GM18858 (cell line): ENCODE data around the gene CLCN2.

Source experiments
- ATAC-seq: cut with Tn5 transposase; IDR thresholded peaks from one replicate; pipeline ENCODE4 v1.9.1; 2021; ENCODE audit not compliant: unreplicated experiment

Gene CLCN2

DNA sequence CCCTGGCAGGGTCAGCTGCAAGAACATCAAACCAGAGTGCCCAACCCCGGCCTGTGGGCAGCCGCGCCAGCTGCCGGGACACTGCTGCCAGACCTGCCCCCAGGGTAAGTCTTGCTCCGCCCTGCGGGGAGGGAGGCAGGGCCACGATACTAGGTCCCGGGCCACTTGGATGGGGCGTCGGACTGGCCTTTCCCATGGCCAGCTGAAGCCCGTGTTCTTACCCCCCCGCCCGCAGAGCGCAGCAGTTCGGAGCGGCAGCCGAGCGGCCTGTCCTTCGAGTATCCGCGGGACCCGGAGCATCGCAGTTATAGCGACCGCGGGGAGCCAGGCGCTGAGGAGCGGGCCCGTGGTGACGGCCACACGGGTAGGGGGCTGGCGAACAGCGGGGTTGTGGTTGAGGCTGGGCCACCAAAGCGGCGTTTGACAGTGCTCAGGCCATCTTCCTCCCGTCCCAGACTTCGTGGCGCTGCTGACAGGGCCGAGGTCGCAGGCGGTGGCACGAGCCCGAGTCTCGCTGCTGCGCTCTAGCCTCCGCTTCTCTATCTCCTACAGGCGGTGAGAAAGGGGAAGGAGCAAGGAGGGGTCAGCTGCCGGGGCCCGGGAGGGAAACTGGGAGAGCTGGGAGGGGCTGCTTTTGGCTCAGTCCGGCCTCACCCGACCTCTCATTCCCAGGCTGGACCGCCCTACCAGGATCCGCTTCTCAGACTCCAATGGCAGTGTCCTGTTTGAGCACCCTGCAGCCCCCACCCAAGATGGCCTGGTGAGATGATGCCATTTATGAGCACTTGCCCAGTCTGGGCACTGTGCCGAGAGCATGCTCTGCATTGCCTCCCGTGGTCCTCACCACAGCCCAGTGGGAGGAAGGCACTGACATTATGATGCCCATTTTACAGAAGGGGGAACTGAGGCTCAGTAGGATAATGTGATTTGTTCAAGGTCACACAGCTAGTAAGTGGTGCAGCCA, 20.1 kb upstream of the CLCN2 start:
- ATAC-seq = no peak

DNA sequence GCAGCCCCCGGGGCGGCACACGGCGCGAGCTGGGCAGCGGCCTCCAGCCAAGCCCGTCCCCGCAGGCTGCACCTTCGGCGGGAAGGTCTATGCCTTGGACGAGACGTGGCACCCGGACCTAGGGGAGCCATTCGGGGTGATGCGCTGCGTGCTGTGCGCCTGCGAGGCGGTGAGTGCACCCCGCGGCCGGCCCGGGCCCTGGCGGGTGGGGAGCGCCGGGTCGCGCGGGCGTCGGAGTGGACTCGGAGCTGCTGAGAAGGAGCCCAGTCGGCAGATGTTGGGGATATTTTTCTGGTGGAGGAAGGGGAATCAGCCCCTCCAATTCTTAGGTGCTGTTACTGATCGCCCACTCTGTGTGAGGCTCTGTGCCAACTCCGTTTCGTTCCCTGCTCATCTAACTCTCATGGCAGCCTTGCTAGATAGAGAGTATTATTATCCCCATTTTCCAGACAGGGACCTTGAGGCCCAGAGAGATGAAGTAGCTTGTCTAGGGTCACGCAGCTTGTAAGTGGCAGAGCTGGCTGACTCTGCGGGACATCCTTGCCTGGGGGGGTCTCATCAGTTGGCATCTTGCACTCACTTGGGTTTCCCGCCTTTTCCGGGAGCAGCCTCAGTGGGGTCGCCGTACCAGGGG, 19.3 kb upstream of the CLCN2 start:
- no peak for ATAC-seq

DNA sequence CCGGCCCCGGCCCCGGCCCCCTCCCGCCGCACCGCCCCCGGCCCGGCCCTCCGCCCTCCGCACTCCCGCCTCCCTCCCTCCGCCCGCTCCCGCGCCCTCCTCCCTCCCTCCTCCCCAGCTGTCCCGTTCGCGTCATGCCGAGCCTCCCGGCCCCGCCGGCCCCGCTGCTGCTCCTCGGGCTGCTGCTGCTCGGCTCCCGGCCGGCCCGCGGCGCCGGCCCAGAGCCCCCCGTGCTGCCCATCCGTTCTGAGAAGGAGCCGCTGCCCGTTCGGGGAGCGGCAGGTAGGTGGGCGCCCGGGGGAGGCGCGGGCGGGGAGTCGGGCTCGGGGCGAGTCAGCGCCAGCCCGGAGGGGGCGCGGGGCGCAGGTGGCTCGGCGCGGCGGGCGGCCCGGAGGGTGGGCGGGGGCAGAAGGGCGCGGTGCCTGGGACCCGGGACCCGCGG, 18.8 kb upstream of the CLCN2 start:
- no peak for ATAC-seq

DNA sequence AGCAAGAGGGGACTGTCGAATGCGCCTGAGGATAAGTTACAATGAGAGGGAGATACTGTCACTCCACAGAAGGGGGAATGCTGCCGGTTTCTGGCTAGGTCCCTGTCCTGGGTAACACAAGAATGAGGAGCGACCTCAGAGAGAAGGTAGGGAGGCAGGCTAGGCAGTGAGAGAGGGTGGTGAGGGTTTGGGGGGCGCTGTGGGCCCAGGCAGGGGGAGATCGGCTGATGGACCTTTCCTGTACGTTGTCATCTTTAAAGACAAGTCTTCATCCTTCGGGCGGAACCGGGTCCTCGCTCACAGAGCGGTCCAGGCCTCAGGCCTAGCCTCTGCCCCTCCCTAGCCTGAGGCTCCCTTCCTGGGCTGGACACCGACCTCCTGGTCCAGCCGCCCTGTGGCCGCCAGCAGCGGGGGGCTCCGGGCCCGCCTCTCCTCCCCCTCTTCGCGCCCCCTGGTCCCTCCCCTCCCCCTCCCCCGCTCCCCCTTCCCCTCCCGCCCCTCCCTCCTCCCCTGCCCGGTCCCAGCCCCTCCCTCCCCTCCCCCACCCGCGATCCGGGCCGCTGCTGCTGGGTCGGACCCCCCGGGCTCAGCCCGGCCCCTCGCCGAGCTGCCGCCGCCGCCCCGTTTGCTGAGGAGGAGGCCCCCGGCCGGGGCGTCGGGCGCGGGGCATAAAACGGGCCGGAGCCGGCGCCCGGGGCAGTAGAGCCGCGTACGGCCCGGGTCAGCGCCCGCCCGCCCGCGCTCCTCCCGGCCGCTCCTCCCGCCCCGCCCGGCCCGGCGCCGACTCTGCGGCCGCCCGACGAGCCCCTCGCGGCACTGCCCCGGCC, 18.2 kb upstream of the CLCN2 start, which contains the start of gene CHRD:
CHRD (plus strand) TSS at position 697 of the 827 bp plus-strand sequence. CDS start 265 bp downstream, outside the sequence.
- no peak for ATAC-seq

DNA sequence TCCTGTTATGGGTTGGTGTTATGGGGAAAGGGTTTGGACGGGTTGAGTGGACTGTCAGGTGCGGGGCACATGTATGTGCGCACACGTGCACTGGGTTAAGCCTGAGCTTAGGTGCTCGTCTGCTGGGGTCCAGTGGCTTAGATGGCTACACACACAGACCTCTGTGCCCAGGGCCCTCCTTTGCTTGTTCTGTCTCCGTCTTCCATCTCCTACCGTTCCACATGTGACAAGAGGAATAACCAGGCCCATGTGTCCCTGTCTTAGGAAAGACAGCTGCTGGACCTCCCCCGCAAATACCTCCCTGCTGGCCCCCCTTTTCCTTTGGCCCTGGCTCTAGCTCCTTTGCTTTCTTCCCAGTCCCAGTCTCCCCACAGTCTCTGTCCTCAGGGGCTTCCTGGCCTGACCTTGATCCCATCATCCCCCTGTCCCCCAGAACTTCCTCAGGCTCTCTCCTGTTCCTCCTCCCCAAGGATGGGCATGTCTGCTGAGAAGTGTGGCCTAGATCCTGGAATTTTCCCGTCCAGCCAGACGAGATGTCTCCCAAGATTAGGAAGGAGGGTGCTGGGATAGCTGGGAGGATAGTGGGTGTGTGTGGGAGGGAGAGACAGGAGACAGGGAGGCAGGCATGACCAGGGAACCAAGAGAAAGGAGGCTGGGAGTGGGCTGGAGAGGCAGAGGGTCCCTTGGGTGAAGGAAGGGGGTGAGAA, 17.4 kb upstream of the CLCN2 start:
- ATAC-seq = no peak

DNA sequence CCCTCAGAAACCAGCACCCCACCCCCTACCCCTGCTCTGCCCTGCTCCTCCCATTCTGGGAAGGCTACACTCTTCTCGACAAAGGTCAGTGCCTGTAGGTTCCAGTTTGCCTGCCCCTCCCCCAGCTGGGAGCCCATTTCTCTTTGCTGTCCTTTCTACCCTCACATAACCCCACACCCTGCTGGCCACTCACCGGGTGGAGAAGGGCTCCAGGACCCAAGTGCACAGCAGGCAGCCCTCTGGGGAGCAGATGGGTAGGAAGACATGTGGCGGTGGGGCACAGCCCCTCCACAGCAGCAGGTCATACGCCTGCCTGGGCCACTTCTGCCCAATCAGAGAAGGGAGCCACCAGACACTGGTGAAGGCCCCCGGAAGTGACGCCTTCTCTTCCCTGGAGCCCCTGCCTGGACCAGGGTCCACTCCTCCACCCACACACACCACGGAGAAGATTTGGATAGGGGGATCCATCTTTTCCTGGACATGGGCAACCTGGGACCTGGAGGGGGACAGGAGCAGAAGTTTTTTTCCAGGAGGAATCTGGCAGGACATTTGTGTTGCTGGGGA, 16.6 kb upstream of the CLCN2 start, which contains the start of gene THPO:
THPO (minus strand) TSS at position 326 of the 564 bp plus-strand sequence. CDS start 1,948 bp downstream, outside the sequence.
- ATAC-seq = no peak

DNA sequence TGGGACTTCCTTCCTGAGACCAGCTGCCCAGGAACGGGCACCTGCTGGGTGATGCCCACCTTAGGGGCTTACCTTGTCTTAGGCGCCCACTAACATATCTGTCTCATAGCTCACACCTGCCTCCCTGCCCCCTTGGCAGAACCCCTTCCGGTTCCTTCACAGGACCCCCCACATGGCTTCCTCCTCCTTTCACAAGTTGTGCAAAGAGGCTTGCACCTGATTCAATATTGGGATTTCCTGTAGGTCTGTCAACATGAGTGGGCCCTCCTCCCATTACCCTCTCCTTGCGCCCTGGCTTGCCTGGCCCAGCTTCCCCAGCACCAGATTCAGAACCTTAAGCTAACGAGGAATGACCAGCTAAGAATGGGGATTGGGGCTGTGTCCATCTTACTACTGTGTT, 16.0 kb upstream of the CLCN2 start:
- no peak for ATAC-seq

DNA sequence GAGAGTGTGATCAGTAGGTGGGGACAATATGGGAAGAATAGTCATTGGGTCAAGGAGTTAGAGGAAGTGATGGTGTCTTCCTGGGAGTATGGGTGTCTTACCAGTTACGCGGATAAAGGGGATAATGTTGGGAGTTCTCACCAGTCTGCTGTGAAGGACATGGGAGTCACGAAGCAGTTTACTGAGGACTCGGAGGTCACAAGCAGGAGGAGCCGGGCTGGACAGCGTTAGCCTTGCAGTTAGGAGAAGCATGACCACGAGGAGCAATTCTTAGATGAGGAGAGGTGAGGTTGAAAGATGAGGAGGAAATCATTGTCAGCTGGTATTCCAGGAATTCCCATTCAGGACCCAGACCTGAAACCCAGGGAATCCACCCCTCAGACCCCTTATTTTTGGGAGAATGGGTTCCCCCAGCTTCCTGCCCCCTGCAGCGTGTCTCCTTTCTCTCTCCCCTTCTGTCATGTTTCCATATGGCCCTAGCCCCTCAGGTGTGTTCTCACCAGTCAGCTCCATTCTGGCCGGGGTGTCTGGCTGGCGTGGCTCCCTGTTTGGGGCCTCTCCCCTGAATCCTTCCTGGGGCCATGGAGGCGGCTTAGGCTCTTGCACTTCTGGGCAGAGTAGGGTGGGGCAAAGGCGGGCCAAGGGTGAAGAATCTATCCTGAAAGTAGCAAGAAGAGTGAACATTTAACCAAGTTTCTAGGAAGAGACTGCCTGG, 14.5 kb upstream of the CLCN2 start:
- ATAC-seq = no peak

DNA sequence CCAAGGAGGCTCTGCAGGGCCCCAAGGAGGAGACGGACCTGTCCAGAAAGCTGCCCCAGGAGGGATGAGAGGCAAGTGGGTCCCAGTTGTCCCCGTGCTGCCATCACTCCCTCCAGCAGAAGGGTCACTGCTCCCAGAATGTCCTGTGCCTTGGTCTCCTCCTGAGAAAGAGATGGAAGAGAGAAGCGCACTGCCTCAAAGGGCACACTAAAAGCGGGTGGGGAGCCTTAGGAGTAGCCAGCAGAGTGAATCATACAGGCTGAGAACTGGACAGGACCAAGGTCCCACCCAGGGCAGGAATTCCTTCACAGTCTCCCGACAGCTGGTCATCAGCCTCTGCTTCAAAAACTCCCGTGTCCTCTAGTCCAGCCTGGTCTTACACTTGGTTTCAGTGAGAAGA, 12.0 kb upstream of the CLCN2 start:
- no peak for ATAC-seq

DNA sequence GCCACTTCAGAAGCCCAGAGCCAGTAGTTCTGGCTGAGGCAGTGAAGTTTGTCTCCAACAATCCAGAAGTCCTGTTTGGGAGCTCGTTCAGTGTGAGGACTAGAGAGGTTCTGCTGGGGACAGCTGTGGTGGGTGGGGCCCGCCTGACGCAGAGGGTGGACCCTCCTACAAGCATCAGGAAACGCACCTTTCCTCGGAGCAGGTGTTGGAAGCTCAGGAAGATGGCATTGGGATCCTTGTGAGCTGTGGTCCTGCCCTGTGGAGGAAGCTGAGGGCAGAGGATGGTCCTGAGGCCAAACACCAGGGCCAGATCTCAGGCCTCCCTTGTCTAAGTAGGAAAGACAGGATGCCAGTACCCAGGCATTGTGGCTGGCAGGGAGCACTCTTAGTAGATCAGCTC, 11.5 kb upstream of the CLCN2 start:
- no peak for ATAC-seq

DNA sequence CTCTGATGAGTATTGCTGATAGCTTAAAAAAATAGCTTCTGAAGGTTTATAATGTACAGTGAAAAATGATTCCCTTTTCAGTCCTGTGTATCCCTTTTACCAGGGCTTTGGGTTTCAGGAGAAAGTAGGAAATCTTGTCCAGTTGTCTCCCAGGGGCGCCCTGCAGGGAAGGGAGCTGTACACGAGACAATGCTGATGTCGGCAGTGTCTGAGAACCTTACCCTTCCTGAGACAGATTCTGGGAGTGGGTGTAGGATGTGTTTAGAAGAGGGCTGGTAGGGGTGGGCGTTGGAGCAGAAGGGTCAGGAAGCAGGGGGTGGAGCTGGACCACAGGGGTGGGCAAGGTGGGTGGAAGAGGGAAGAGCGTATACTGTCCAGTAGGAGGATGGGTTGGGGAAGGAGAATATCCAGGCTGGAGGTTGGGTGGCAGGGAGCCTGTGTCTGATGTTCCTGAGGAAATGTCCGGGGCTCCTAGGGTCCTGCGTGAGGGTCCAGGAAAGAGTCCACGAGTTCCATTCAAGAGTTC, 11.0 kb upstream of the CLCN2 start:
- ATAC-seq = no peak

DNA sequence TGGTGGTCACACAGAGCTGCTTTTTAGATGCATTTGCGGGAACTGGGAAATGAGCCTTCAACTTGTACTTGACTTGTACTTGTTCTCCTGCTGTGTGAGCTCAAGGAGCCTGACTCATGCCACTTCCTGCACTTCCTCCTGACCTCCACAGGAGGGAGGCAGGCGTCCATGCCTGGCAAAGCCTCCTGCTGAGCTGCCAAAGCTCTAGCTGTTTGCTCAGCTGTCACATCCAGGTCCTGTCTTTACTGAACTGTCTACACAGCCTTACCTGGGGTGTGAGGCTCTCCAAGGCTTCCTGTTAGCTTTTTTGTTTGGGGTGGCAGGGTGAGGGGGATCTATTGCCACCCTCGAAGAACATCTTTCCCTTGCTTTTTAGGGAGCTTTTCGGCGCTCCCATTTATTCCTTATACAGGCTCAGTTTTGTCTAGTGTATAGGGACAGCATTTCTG, 10.2 kb upstream of the CLCN2 start:
- ATAC-seq = peak; percentile 84

DNA sequence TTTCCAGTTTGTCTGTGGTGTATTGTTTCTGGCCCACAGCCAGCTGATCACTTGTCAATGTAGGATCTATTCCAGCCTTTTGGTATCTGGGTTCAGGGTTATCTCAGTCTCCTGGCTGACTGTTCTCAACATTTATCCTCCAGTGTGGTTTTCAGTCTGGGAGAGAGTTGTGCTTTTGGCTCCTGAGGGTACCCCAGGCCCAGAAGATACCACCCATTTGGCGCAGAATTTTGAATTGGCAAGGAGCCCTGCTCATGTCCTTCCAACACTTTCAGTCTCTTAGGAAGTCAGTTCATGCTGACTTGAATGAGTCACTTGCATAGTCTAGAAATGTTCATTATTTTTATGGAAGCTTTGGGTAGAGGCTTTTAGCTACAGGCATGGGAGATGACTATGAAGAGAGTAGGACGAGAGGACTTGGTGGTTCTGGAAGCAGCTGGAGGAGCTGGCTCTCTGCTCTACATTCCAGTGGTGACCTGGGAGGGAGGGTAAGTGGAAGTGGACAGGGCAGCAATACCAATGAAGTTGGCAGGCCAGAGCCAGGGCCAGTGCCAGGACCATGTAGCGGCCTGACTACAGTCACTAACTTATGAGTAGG, 7.3 kb upstream of the CLCN2 start:
- no peak for ATAC-seq

DNA sequence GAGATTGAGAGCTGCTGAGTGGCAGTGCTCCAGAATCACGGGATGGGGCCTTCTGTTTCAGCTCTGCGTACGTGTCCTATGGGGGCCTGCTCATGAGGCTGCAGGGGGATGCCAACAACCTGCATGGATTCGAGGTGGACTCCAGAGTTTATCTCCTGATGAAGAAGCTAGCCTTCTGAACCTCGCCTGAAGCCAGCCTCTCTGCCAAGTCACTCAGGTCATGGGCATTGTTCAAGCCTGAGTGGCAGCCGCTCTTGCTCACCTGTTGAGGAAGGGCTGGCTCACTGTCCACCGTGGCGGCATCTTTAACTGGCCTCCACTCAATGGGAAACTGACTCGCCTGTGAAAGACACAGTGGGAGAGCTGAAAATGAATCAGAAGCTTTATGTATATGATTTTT, 6.7 kb upstream of the CLCN2 start:
- ATAC-seq = no peak

DNA sequence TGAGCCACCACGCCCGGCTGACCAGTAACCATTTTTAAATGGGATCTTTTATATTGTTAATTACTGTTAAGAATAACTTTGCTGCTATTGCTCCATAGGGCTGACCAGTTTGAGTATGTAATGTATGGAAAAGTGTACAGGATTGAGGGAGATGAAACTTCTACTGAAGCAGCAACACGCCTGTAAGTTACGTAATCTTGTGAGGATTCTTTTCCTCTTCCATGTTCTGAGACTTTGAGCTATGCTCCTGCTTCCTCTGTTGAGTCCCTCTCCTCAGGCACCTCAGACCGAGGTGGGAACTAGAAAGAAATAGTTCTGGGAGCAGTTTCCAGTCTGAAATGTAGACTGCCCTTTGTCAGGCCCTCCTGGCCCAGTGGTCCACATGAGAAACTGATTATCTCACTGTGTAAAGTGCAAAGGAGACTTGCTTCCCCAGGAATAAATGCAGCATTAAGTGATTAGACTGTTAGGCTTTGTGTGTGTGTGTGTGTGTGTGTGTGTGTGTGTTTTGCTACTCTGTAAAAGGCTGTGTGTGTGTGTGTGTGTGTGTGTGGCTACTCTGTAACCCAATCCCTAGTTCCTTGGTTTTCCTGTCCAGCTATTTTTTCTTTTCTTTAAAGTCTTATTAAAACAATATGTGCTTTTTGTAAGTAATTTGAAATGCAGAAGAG, 5.3 kb upstream of the CLCN2 start:
- ATAC-seq = no peak

DNA sequence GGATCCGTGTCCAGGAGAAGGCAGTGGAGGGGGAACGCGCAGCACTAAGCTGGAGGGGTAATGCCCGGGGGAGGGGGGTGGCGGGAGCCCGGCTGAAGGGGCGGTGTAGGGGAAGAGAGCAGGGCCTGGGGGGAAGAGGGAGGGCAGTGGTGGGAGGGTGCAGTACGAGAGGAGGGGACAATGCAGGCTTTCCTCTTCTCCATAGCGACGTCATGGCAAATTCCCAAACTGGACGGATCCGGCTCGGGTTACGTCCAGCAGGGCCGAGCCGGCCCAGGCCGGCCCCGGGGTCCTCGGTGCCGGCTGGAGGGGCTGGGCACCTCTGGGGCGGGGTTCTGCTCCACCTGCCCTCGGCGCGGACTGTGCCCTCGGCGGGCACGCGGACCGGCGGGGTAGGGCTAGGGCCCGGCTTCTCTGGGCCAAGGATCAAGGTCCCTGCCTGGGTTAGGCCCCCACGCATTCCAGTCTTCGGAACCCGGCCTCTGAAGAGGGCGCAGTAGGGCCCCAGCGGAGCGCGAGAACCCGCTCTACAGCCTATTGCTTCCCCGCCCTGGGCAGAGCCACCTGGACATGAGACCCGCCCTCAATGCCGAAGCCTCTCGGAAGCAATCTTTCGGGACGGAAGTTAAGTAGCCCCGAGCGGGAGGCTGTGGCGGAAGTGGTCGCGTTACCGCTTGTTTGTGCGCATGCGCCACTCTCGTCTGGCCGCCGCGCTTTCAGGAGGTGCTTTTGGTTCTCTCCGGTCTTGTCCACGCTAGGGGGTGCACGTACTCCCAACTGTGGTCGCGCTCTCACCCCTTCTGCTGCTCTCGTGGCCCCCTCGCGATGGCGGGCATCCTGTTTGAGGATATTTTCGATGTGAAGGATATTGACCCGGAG, 1.5 kb upstream of the CLCN2 start:
- ATAC-seq = peak; percentile 88

DNA sequence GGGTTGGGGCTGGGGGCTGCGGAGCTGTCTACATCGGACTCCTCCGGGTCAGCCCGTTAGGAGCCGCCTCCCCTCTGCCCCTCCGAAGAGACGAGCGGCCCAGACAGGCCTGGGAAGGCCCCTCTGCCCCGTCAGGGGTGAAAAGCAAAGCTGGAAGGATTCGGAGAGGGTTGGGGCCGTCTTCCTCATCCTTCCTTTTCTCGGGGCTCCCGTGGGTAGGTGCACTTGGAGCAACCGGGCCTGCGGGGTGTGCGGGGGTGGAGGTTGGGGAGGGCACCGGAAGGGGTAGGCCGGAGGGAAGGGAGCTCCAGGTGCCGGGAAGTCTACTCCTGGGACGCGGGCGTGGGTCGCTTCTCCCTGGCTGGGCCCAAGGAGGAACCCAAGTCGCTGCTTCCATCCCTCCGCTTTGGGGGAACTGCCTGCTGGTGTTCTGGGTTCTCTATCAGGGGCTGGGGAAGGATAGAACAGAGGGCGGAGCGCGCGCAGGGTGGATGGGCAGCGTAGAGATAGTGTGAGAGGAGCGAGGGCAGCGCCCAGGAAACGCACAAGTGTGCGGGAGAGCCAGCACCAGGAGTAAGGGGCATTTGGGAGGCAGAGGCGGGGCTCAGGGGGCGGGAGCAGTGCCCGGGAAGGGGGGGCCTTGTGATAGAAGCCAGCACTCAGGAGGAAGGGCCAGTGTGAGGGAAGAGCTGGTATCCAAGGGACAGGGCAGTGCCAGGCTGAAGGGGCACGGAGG, 695 bp upstream of the CLCN2 start:
- ATAC-seq = no peak
